ENCODE data around the gene SV2B. TPM values are rescaled to one million over a fixed set of nuclear protein-coding genes. Genes with fewer than 3 reads are reported as not detected.

Gene SV2B
- total RNA-seq, 1 experiment from 2014 or later, result not detected

DNA sequence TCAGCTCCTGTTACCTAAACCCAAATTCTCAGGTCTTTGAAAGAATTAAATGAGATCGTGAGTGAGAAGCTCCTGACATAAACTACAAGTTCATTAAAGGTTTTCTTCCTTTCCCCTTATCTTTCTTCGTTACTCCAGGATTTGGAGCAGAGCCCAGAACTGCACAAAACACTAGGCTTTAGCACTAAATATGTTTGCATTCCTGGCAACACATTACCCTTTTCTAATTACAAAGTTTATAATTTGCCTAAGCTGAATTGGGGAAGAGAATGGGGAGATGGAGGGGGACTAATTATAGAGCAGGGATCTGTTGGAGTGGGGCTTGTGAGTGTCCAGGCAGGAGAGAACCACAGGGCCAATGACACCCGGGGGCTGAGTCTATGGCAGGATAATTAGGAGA is 109.7 kb downstream of the SV2B start:
- DNase-seq, result no peak
- no CpG with 5 or more reads among the region's 3 CpGs for WGBS (ENCODE audit: extremely low coverage, insufficient read length, low lambda C conversion rate)
- Histone ChIP-seq H3K4me2 (ENCODE audit: insufficient read depth, insufficient read length, low read length) (no peak overlapping the region), H3K27me3 (ENCODE audit: insufficient read depth, low read length) (no peaks in the 10 kb centered on the region), H2BK120ac (ENCODE audit: low read depth, low read length, poor library complexity, severe bottlenecking) (no peak overlapping the region), H2BK20ac (ENCODE audit: low read depth, low read length, poor library complexity, severe bottlenecking) (no peak overlapping the region), H2AK5ac (ENCODE audit: insufficient read length, low read length) (no peak overlapping the region), H4K20me1 (ENCODE audit: control insufficient read depth, insufficient read depth, insufficient read length) (no peaks in the 10 kb centered on the region), H3K4ac (ENCODE audit: low read depth, low read length) (no peak overlapping the region), H3K56ac (ENCODE audit: insufficient read length, low read depth, low read length) (no peak overlapping the region), H3T11ph (ENCODE audit: low read length) (no peak overlapping the region), H4K8ac (replicated peaks; ENCODE audit: insufficient read length, low read depth, low read length) (no peak overlapping the region), H3K79me2 (ENCODE audit: insufficient read depth, low read length) (no peaks in the 10 kb centered on the region), H3K18ac (ENCODE audit: insufficient read length, low read depth, low read length) (no peak overlapping the region), H3K14ac (ENCODE audit: insufficient read depth, low read length) (no peak overlapping the region), H3K9me3 (ENCODE audit: control insufficient read depth, low read depth, low read length) (no peaks in the 10 kb centered on the region), H2AFZ (ENCODE audit: low read length) (no peak overlapping the region), H3K23ac (ENCODE audit: insufficient read length, low read depth, low read length) (no peak overlapping the region), H3K27ac (ENCODE audit: insufficient read length, low read depth, low read length) (no peak overlapping the region), H3K9ac (ENCODE audit: extremely low read depth, insufficient read length, low read length) (no peak overlapping the region), H2BK15ac (ENCODE audit: low read depth, low read length) (no peak overlapping the region), H2BK5ac (ENCODE audit: insufficient read length, low read length) (no peak overlapping the region), H3K4me1 (ENCODE audit: insufficient read depth, low read length) (no peaks in the 10 kb centered on the region), H3K79me1 (ENCODE audit: insufficient read depth, low read depth, low read length, poor library complexity, severe bottlenecking) (no peaks in the 10 kb centered on the region), H3K23me2 (ENCODE audit: insufficient read length, low read depth, low read length, poor library complexity, severe bottlenecking) (no peaks in the 10 kb centered on the region), H4K5ac (ENCODE audit: insufficient read length, low read depth, low read length) (no peak overlapping the region), H4K91ac (ENCODE audit: insufficient read length, low read depth, low read length) (no peak overlapping the region), H2BK12ac (ENCODE audit: insufficient read length, low read depth, low read length) (no peak overlapping the region)
- TF ChIP-seq, protein P1, sequence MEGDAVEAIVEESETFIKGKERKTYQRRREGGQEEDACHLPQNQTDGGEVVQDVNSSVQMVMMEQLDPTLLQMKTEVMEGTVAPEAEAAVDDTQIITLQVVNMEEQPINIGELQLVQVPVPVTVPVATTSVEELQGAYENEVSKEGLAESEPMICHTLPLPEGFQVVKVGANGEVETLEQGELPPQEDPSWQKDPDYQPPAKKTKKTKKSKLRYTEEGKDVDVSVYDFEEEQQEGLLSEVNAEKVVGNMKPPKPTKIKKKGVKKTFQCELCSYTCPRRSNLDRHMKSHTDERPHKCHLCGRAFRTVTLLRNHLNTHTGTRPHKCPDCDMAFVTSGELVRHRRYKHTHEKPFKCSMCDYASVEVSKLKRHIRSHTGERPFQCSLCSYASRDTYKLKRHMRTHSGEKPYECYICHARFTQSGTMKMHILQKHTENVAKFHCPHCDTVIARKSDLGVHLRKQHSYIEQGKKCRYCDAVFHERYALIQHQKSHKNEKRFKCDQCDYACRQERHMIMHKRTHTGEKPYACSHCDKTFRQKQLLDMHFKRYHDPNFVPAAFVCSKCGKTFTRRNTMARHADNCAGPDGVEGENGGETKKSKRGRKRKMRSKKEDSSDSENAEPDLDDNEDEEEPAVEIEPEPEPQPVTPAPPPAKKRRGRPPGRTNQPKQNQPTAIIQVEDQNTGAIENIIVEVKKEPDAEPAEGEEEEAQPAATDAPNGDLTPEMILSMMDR (conservative IDR thresholded peaks at IDR 0.05), result no peak
- no peak overlapping the region for H3K4me3 Mint-ChIP-seq
- no peak overlapping the region; a peak in 1 of 7 replicates for H3K27ac Mint-ChIP-seq
- peaks cover 4 to 20% of the 10 kb centered on the region in 2 experiments for H3K4me1 Mint-ChIP-seq
- no peaks in the 10 kb centered on the region; the same call in 1 of the 2 replicates for H3K27me3 Mint-ChIP-seq (ENCODE audit: low read depth)
- H3K9me3 Mint-ChIP-seq, result peaks cover 0 to 3% of the 10 kb centered on the region in 2 experiments; a peak in 1 of 5 replicates
- no peaks in the 10 kb centered on the region for H3K36me3 Mint-ChIP-seq (ENCODE audit: insufficient read depth in 1 of 3, low read depth in 3 of 3)

All from H9 (cell line).